Loucy (cell line): ENCODE measurements around the gene TMEM117.

Source experiments
- H2AFZ ChIP-seq: fragments of 200-600 bp; sonication (generic); 2 replicates; pipeline ENCODE4 v1.6.0; 2016; ENCODE audit warnings: antibody characterized with exemption, mild to moderate bottlenecking, low read length, moderate library complexity
- H3F3A ChIP-seq: fragments of 200-600 bp; 2 replicates; pipeline ENCODE4 v1.6.0; 2016; ENCODE audit warnings: antibody characterized with exemption, low read depth, mild to moderate bottlenecking
- H3K27me3 ChIP-seq: fragments of 200-600 bp; sonication (generic); 2 replicates; pipeline ENCODE4 v1.6.1; 2014; ENCODE audit warnings: low read length, mild to moderate bottlenecking; ENCODE audit not compliant: insufficient read depth, poor library complexity, severe bottlenecking
- H3K36me3 ChIP-seq: fragments of 200-600 bp; sonication (generic); 2 replicates; pipeline ENCODE4 v1.6.1; 2016; ENCODE audit warnings: low read length; ENCODE audit not compliant: insufficient read depth
- H3K4me1 ChIP-seq: fragments of 200-600 bp; sonication (generic); 2 replicates; pipeline ENCODE4 v1.5.1; 2014; ENCODE audit warnings: low read length, mild to moderate bottlenecking; ENCODE audit not compliant: insufficient read depth, poor library complexity, severe bottlenecking
- H3K4me2 ChIP-seq: fragments of 200-600 bp; sonication (generic); 2 replicates; pipeline ENCODE4 v1.6.0; 2014; ENCODE audit warnings: antibody characterized with exemption, low read length, low read depth, mild to moderate bottlenecking; ENCODE audit not compliant: poor library complexity, severe bottlenecking
- H3K4me3 ChIP-seq: fragments of 200-600 bp; sonication (generic); 2 replicates; pipeline ENCODE4 v1.5.1; 2014; ENCODE audit warnings: low read length, mild to moderate bottlenecking, mixed read lengths; ENCODE audit not compliant: poor library complexity, severe bottlenecking
- H3K79me2 ChIP-seq: fragments of 200-600 bp; sonication (generic); 2 replicates; pipeline ENCODE4 v1.6.1; 2014; ENCODE audit warnings: low read length; ENCODE audit not compliant: insufficient read depth
- H3K9ac ChIP-seq: fragments of 200-600 bp; sonication (generic); 2 replicates; pipeline ENCODE4 v1.6.0; 2014; ENCODE audit warnings: mild to moderate bottlenecking, low read depth, low read length, moderate library complexity; ENCODE audit not compliant: poor library complexity, severe bottlenecking
- H3K9me2 ChIP-seq: fragments of 200-600 bp; sonication (generic); replicated peaks from 2 replicates; pipeline ENCODE4 v1.6.1; 2016; ENCODE audit warnings: low read depth, low read length, mixed read lengths
- H3K9me3 ChIP-seq: fragments of 200-600 bp; sonication (generic); 2 replicates; pipeline ENCODE4 v1.6.1; 2014; ENCODE audit warnings: mild to moderate bottlenecking, antibody characterized with exemption, low read length, low read depth; ENCODE audit not compliant: insufficient read depth
- H4K20me1 ChIP-seq: fragments of 200-600 bp; sonication (generic); 2 replicates; pipeline ENCODE4 v1.6.0; 2014; ENCODE audit warnings: antibody characterized with exemption, low read length, mild to moderate bottlenecking; ENCODE audit not compliant: insufficient read depth, poor library complexity, severe bottlenecking
- EZH2phosphoT487 ChIP-seq: fragments of 200-600 bp; IDR thresholded peaks from 2 replicates; pipeline ENCODE4 v1.6.1; 2018; ENCODE audit warnings: antibody characterized with exemption, mild to moderate bottlenecking, moderate library complexity, borderline replicate concordance
- TF ChIP-seq, protein P1 (sequence below): fragments of 200-600 bp; sonication (generic); conservative IDR thresholded peaks from 2 replicates; pipeline ENCODE4 v1.5.1; 2014; ENCODE audit warnings: mild to moderate bottlenecking, antibody characterized with exemption, low read length

TMEM117 gene

DNA sequence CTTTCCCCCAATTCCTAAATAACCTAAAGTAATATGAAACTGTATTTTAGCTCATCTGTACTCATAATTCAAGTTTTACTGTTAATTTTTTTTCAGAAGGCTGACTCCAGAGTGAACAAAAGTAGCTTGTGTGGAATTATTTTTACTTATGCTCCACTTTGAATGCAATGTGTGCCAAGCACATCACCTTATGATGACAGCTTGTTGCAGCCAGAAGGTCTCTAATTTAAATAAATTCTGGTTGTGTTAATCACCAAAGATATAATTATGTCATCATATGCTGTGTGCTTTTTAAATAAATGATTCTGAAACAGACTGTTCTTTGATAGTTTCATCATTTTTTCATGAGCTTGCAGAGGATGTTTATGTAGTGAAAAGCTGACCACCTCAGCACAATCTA lies 283.1 kb downstream of the TMEM117 start:
- no peaks in the 10 kb centered on the region for H4K20me1 ChIP-seq

DNA sequence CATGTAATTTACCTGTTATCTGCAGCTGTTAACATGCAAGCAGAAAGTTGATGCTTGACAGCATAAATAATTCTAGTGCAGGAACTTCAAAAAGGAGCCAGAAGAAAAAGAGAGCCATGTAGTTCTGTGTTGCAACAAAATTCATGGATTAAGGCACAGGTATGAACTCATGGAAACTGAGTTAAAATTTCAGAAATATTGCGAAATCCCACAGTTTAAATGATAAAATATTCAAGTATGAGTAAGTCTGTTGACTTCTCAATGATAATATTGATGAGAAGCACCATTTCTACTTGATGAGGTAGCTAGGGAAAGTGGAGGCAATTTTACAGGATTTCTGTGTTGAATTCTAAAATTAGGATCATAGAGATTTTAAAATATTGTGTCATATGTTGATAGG lies 290.9 kb downstream of the TMEM117 start:
- Histone ChIP-seq H3K9ac (no peak overlapping the region), H4K20me1 (no peaks in the 10 kb centered on the region), H3K36me3 (no peaks in the 10 kb centered on the region), H3K79me2 (no peaks in the 10 kb centered on the region), H3F3A (no peaks in the 10 kb centered on the region), H3K4me3 (no peak overlapping the region), H3K27me3 (no peaks in the 10 kb centered on the region), H3K4me1 (no peaks in the 10 kb centered on the region), H3K9me3 (no peaks in the 10 kb centered on the region), H2AFZ (no peak overlapping the region), H3K9me2 (no peaks in the 10 kb centered on the region), H3K4me2 (no peak overlapping the region)
- no peak for TF ChIP-seq EZH2phosphoT487
- TF ChIP-seq, protein P1, sequence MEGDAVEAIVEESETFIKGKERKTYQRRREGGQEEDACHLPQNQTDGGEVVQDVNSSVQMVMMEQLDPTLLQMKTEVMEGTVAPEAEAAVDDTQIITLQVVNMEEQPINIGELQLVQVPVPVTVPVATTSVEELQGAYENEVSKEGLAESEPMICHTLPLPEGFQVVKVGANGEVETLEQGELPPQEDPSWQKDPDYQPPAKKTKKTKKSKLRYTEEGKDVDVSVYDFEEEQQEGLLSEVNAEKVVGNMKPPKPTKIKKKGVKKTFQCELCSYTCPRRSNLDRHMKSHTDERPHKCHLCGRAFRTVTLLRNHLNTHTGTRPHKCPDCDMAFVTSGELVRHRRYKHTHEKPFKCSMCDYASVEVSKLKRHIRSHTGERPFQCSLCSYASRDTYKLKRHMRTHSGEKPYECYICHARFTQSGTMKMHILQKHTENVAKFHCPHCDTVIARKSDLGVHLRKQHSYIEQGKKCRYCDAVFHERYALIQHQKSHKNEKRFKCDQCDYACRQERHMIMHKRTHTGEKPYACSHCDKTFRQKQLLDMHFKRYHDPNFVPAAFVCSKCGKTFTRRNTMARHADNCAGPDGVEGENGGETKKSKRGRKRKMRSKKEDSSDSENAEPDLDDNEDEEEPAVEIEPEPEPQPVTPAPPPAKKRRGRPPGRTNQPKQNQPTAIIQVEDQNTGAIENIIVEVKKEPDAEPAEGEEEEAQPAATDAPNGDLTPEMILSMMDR = no peak

More for the DNA sequence above, 283.1 kb downstream of the TMEM117 start:
- Histone ChIP-seq H3K4me2 (no peak overlapping the region), H3K4me3 (no peak overlapping the region), H3K27me3 (no peaks in the 10 kb centered on the region), H3K9ac (no peak overlapping the region), H3K36me3 (no peaks in the 10 kb centered on the region), H3F3A (no peaks in the 10 kb centered on the region), H3K9me2 (no peaks in the 10 kb centered on the region), H2AFZ (no peak overlapping the region), H3K4me1 (no peaks in the 10 kb centered on the region), H3K79me2 (no peaks in the 10 kb centered on the region), H3K9me3 (no peaks in the 10 kb centered on the region)
- no peak for TF ChIP-seq EZH2phosphoT487
- TF ChIP-seq, protein P1 = no peak

DNA sequence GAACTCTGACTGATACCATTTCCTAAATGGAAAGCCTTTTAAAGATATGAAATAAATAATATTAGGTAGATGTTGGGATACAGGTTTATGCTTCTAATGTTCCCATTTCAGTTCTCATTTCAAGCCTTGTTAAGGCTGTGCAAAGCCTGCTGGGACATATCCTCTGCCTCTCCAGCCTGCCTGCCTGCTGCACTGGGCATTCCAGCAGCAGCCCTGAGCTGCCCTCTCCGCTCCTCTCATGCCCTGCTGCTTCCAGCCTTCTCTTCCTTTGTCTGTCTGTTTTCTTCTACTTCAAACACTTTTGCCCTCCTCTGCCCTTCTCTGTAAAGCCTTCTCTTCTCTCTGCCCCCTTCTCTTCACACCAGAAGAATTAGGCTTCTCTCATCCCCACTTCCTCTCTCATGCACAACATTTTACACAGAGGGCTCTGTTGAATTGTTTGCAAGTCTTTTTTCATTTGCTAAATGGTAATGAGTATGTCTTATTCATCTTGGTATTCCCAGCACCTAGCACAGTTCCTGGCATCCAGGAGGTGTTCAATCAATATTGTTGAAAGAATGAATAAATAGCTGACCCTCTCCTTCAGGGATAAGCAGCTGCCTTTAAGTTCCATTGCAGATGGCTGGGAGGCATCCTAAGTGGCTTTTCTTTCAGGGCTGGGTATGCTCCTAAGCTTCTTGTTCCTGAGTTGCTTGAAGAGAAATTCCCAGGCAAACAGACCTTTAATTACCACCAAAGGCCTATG lies 292.3 kb downstream of the TMEM117 start:
- Histone ChIP-seq H3K79me2 (no peaks in the 10 kb centered on the region), H3K4me2 (no peak overlapping the region), H4K20me1 (no peaks in the 10 kb centered on the region), H3K27me3 (no peaks in the 10 kb centered on the region), H3K4me3 (no peak overlapping the region), H3K4me1 (no peaks in the 10 kb centered on the region), H2AFZ (no peak overlapping the region), H3K36me3 (no peaks in the 10 kb centered on the region), H3F3A (no peaks in the 10 kb centered on the region), H3K9ac (no peak overlapping the region), H3K9me3 (no peaks in the 10 kb centered on the region), H3K9me2 (no peaks in the 10 kb centered on the region)
- no peak for TF ChIP-seq EZH2phosphoT487
- TF ChIP-seq, protein P1 = no peak
